ENCODE data around the gene ZNF396.

The ZNF396 gene

GRCh38 chr18:35334212-35334611 lies 42.9 kb downstream of the ZNF396 start:
- no peak for DNase-seq

DNA sequence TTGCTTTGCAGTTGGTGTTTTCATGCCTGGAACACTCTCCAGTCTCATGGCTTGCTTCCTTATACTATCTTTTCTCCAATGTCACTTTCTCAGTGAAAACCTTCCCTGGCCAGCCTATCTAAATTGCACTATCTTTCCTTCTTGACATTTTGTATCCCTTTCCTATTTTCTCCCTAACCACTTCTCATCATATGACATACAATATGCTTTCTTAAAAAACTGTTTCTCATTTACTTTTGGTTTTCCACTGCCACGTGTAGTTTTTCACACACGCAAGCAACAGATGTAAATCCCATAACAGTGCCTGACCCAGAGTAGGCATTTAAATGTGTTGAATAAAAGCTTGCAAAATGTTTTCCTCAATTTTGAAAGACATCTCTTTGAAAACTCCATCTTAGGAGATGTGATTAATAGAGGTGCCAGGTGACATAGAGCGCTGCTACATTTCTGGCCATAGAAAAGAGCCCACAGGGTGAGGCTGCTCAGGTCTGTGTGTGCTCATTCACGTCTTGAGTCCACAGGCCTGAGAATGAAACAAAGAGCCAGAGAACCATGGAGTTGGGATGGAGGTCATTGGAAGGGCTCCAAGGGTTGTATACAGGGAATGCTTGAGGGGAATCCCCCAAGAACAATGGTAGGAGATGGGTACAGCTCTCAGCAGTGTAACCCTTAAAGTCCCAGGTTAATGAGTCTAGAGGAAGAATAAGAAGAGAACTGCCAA lies 45.6 kb downstream of the ZNF396 start:
- no peak for DNase-seq

DNA sequence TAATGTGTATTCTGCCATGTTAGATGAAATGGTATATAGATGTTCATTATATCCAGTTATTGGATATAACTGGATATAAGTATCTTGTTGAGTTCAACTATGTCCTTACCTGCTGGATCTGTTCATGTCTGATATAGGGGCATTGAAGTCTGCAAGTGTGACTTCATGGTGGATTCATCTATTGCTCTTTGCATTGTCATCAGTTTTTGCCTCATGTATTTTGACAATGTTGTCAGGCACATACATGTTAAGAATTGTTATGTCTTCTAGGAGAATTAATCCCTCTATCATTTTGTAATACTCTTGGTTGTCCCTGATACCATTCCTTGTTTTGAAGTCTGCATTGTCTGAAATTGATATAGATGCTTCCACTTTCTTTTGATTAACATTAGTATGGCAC lies 48.3 kb downstream of the ZNF396 start:
- no peak for DNase-seq

DNA sequence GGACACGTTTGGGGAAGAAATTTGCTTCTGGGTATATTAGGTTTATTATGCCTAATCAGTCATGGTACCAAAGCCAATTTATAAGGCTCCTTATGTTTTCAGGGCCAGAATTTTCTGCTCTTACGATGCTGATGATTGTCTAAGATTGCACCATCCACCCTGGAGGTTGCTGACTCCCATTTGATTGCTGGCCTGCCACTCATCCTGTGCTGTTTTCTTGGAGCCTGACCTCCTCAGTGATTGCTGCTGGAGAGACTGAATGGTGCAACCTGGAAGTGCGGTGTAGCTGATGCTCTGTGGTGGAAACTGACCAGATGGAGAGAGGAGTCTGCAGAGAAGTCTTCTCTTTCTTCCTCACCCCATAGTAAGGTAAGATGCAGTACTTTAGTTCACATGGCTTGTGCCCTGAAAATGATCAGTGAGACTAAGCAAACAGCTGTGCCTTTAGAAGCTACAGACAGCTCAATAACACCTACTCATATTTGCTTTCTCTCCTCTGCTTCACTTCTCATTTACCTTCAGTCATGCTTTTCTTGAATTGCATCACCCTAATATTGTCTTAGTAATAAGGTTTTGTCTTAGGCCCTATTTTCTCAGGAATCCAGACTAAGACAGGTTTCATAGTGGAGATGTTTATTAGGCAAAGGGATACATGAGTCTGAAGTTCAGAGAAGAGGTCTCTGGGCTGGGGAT lies 50.3 kb downstream of the ZNF396 start:
- DNase-seq = no peak

DNA sequence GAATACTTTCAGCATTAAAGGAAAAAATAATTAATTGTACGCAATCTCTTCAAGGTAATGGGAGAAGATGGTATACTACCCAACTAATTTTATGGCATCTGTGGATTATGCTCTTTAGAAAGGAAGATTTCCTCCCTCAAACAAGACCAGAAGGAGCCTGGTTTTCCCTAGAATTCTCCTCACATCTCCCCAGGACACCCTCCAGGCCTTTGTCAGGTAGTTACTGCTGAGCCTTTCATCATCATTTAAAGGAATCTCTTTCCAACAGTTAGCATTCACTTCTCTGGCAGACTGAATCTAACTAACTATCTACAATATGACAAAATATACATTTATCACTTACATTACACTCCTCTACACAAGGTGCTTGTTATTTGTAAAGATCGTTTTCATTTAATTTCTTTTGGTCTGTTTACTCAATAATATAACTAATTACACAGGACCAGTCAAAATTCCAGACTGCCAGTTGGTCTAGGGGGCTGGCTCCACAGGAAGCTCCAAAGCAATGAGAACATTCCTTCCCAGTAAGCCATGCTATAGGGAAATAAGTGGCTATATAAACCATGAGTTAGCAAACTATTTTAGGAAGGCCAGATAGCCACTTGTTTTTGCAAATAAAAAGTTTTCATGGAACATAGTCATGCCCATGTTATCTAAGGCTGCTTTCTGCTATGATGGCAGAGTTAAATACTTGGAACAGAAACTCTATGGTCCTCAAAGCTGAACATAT lies 52.0 kb downstream of the ZNF396 start:
- no peak for DNase-seq

- no peak for DNase-seq
Observed at GRCh38 chr18:35322486-35323458, 54.4 kb downstream of the ZNF396 start.
